ENCODE measurements around the gene EFCAB5. TPM values are rescaled to one million over a fixed set of nuclear protein-coding genes. Genes with fewer than 3 reads are reported as not detected.

EFCAB5 gene
- total RNA-seq = 0.20 TPM in 1 of 2 replicates, not detected in the other

DNA sequence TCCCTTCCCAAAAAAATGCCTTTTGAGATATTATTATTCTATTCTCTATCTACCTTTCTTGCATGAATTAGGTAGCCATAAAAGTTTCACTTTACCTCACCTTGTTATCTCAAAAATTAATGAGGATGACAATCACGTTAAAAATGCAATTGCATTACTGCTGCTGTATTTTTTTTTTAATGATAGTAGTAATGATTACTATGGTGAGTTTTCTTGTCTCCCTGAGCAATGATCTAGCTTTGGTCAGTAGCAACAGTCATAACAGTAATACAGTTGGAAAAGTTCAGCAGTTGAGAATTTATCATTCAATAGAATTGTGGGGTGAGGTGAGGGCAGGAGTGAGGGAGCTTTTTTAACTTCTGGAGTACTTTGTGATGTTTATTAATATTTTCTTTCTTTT, at the start of gene EFCAB5:
TSS of gene EFCAB5 (plus strand) at position 301 of the 400 bp plus-strand sequence. CDS start 163 bp downstream, outside the sequence.

DNA sequence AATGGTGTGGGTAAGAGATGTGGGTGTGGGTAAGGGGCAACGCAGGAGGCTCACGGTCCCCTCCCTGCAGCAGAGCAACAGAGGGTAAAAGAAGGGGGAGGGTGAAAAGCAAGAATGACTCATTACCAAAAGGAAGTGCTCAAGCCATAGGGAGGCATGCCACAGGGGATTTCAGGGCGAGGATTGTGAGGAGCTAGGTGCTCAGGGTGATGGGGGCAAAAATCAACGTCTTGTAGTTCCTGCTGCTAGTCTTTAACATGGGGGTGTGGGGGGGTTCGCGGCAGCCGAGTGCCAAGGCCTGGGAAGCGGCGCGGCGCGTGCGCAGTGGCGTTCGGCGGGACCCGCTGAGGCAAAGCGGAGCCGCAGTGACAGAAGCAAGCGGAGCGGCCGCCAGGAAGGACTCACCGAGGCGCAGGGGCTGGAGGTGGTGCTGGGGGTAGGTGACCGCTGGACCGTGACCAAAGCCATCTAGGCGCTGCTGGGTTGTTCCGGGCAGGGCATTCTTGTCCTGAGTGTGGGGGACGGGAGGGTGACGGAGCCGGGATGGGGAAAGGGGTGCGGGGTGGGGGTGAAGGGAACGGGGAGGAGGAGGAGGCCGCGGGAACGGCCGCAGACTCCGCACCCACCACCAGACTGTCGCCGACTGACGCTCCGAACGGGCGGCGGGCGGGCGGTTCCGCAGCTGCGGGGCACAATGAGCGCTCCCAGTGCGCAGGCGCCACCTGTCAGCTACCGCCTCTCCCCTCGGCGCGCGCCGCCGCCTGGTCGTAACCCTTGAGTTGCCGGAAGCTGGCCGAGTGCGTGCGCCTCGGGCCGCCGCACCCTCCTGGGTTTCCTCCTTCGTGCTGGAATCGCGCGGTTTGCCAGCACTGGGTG, 11.7 kb upstream of the EFCAB5 start, which contains the start of gene SSH2:
TSS of gene SSH2 (minus strand) at position 696 of the 876 bp plus-strand sequence. CDS start at position 468, 228 bp downstream.

DNA sequence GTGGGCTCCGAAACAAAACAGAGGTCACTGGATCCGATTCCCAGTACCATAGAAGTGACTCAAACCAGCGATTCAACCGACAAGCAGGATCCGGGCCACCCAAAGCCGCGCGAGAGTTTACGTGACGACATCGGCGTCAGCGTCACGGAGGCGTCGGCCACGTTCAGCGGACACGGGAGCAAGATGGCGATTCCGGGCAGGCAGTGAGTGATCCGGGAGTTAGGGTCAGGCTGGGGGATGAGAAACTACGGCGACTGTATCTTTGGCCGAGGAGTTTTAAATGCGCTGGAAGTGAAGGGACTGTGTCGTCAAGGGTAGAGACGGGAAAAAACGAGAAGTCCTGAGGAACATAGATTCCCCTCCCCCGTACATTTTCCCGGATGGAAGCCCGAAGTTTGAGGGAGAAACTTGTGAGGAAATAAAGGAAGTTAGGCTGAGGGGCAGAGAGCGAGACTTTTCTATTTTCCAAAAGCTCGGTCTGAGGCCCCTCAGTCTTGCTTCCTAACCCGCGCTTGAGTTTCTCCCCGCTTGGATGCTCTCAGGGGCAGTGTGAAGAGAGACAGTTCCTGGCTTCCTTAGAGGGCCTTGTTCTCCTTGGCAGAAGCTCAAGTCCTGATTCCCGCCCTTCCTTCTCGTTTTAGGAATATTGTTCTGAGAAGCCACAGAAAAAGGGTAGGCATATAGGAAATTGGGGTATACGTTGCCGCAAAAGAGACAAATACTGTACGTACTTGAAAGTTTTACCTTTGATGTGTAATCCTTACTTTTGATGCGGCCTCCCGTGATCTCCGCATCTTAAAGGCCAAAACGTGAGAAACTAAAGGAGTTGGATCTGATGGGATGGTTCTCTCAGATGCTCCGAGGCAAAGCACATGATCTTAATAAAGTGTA, 175.5 kb downstream of the EFCAB5 start, which contains the start of gene NSRP1:
TSS of gene NSRP1 (plus strand) at position 156 of the 891 bp plus-strand sequence. CDS start at position 184, 28 bp downstream.

Other genes with a start within 250 kb of the EFCAB5 start
- 20.8 and 23.1 TPM in 2 replicates for gene SSH2, start 11.4 kb upstream of the EFCAB5 start, total RNA-seq
- gene NSRP1, start 175.2 kb downstream of the EFCAB5 start, total RNA-seq = 5.3 and 10.8 TPM in 2 replicates

Measured in mammary microvascular endothelial cell (primary cell).